ENCODE measurements around the gene RNF41.
"Not testable (repeated sequence)": the region's sequence is repeated elsewhere in the genome, so short reads cannot be mapped to it uniquely, and the experiment has no call there.

Gene RNF41

GRCh38 chr12:56157201-56158028, 64.3 kb downstream of the RNF41 start:
- TF ChIP-seq ZNF8 (CRISPR knock-in tag; IDR thresholded peaks at IDR 0.05) (no peak), PATZ1 (CRISPR knock-in tag; IDR thresholded peaks at IDR 0.05; ENCODE audit: borderline replicate concordance) (peak; percentile 73; the same call in 1 of the 2 replicates)
- peak; percentile 58 for ATAC-seq

- not testable (repeated sequence) for ATAC-seq
Observed at GRCh38 chr12:56156464-56157200, 65.1 kb downstream of the RNF41 start.

- ATAC-seq, result no peak
- TF ChIP-seq ZNF8 (CRISPR knock-in tag; IDR thresholded peaks at IDR 0.05) (no peak), CSRNP3 (CRISPR knock-in tag; IDR thresholded peaks at IDR 0.05) (no peak), ZNF70 (CRISPR knock-in tag; IDR thresholded peaks at IDR 0.05) (no peak), TSHZ2 (CRISPR knock-in tag; IDR thresholded peaks at IDR 0.05) (no peak), OSR1 (CRISPR knock-in tag; IDR thresholded peaks at IDR 0.05) (no peak), ISL1 (CRISPR knock-in tag; IDR thresholded peaks at IDR 0.05) (no peak), ESRRG (CRISPR knock-in tag; IDR thresholded peaks at IDR 0.05) (no peak), ZNF565 (CRISPR knock-in tag; conservative IDR thresholded peaks at IDR 0.05; ENCODE audit: low read depth) (no peak), TOX (CRISPR knock-in tag; IDR thresholded peaks at IDR 0.05; ENCODE audit: borderline replicate concordance) (no peak), BACH2 (CRISPR knock-in tag; IDR thresholded peaks at IDR 0.05; ENCODE audit: borderline replicate concordance) (no peak), CREB5 (CRISPR knock-in tag; IDR thresholded peaks at IDR 0.05; ENCODE audit: low read depth) (no peak), ZFP3 (CRISPR knock-in tag; IDR thresholded peaks at IDR 0.05) (no peak)
Observed at GRCh38 chr12:56155256-56155845, 66.4 kb downstream of the RNF41 start.

- ATAC-seq, result no peak
- TF ChIP-seq CSRNP3 (CRISPR knock-in tag; IDR thresholded peaks at IDR 0.05) (no peak), ZFP3 (CRISPR knock-in tag; IDR thresholded peaks at IDR 0.05) (no peak), ZC3H10 (CRISPR knock-in tag; IDR thresholded peaks at IDR 0.05) (no peak), SNAI2 (CRISPR knock-in tag; IDR thresholded peaks at IDR 0.05) (no peak), ISL1 (CRISPR knock-in tag; IDR thresholded peaks at IDR 0.05) (no peak), TOX (CRISPR knock-in tag; IDR thresholded peaks at IDR 0.05; ENCODE audit: borderline replicate concordance) (no peak), OSR1 (CRISPR knock-in tag; IDR thresholded peaks at IDR 0.05) (no peak)
Observed at GRCh38 chr12:56154818-56155217, 66.9 kb downstream of the RNF41 start.
